Activated T-helper 9 cell treated with anti-CD3 and anti-CD28 coated beads, Interleukin-2, amount 50 U/mL, for 16 hours (primary cell): ENCODE data around the gene SUN2.
"Not testable (repeated sequence)": the region's sequence is repeated elsewhere in the genome, so short reads cannot be mapped to it uniquely, and the experiment has no call there.

ENCODE experiments used
- DNase-seq: peaks from one replicate; pipeline ENCODE4 v3.0.0-alpha.2; 2020; ENCODE audit warnings: low read depth

The SUN2 gene

GRCh38 chr22:38755911-38756532, at the start of gene SUN2:
TSS of gene SUN2 (minus strand) at chr22:38755998. CDS start at chr22:38752628, 3,370 bp downstream.
- peak; percentile 93 for DNase-seq

- DNase-seq: not testable (repeated sequence)
Measured at GRCh38 chr22:38805041-38805593, 49.3 kb upstream of the SUN2 start.

- no peak for DNase-seq
Measured at GRCh38 chr22:38802671-38803121, 46.9 kb upstream of the SUN2 start.

- DNase-seq: no peak
Measured at GRCh38 chr22:38799265-38800002, 43.6 kb upstream of the SUN2 start.

- DNase-seq: no peak
Measured at GRCh38 chr22:38798496-38798895, 42.7 kb upstream of the SUN2 start.

GRCh38 chr22:38796262-38796957, 40.6 kb upstream of the SUN2 start:
- no peak for DNase-seq

- DNase-seq: no peak
Measured at GRCh38 chr22:38795569-38795968, 39.8 kb upstream of the SUN2 start.

GRCh38 chr22:38793721-38794466, 38.1 kb upstream of the SUN2 start, which contains the start of gene DNAL4:
TSS of gene DNAL4 (minus strand) at chr22:38794143. CDS start at chr22:38782731, 11,412 bp downstream.
- DNase-seq: peak; percentile 80

GRCh38 chr22:38793317-38793716, 37.5 kb upstream of the SUN2 start:
- no peak for DNase-seq

GRCh38 chr22:38792833-38793232, 37.0 kb upstream of the SUN2 start:
- DNase-seq: no peak

GRCh38 chr22:38789606-38790005, 33.8 kb upstream of the SUN2 start:
- no peak for DNase-seq

GRCh38 chr22:38788846-38789245, 33.0 kb upstream of the SUN2 start:
- DNase-seq: no peak

- no peak for DNase-seq
Measured at GRCh38 chr22:38788021-38788816, 32.4 kb upstream of the SUN2 start.

GRCh38 chr22:38786631-38787030, 30.8 kb upstream of the SUN2 start:
- DNase-seq: no peak

- DNase-seq: no peak
Measured at GRCh38 chr22:38784856-38785255, 29.1 kb upstream of the SUN2 start.

GRCh38 chr22:38784035-38784434, 28.2 kb upstream of the SUN2 start:
- no peak for DNase-seq

- DNase-seq: no peak
Measured at GRCh38 chr22:38783095-38783615, 27.4 kb upstream of the SUN2 start.

GRCh38 chr22:38782402-38783094, 26.8 kb upstream of the SUN2 start:
- no peak for DNase-seq

- no peak for DNase-seq
Measured at GRCh38 chr22:38781033-38781432, 25.2 kb upstream of the SUN2 start.

GRCh38 chr22:38777087-38777671, 21.4 kb upstream of the SUN2 start:
- DNase-seq: no peak
